K562 (cell line): ENCODE measurements around the gene TRIP12. TPM values are rescaled to one million over a fixed set of nuclear protein-coding genes. Genes with fewer than 3 reads are reported as not detected.
"Not testable (repeated sequence)": the region's sequence is repeated elsewhere in the genome, so short reads cannot be mapped to it uniquely, and the experiment has no call there.

Experiments used
- ATAC-seq: fragments of 200-7000 bp; cut with Tn5 transposase; 3 replicates; pipeline ENCODE4 v1.9.1; 2020; ENCODE audit warnings: moderate library complexity
- BruUV-seq: library from RNA; stranded (reverse); fragments of 400-500 nt; replicated peaks from 2 replicates; lab custom pipeline; 2021; lab: Mats Ljungman, UMichigan
- CTCF ChIA-PET: fragments of 300-600 bp; formaldehyde crosslinking; extraction: SDS; loops from one replicate; lab custom pipeline; 2021; ENCODE audit warnings: low intra/inter-chr PET ratio; lab: Yijun Ruan, JAX
- POLR2A ChIA-PET: fragments of 300-600, 350-650 bp; sonication (Branson Sonifier 250); formaldehyde crosslinking; extraction: SDS; loops from one replicate; lab custom pipeline; 2021; ENCODE audit warnings: antibody characterized with exemption, inconsistent platforms; lab: Yijun Ruan, JAX
- DNase-seq, 4 experiments: peaks; one replicate each; pipeline versions ENCODE4 v3.0.0 to v3.0.0-alpha.2; 2011 to 2018; ENCODE audit warnings: low spot score in 3 of 4, mixed read lengths in 3 of 4; ENCODE audit errors: extremely low read depth in 1 of 4
- FAIRE-seq: peaks from 2 replicates; lab custom pipeline; 2011; peaks lifted over from hg19 to GRCh38; lab: Jason Lieb, UNC
- H2AFZ ChIP-seq: 2 replicates; pipeline ENCODE4 v1.6.0; 2011; ENCODE audit warnings: low read depth, low read length, control low read depth, inconsistent platforms
- H3K27ac ChIP-seq: fragments of 200-600 bp; 3 replicates; pipeline ENCODE4 v1.8.0; 2011; ENCODE audit warnings: low read depth, mild to moderate bottlenecking, control low read depth, inconsistent platforms, low read length, moderate library complexity, mixed read lengths; ENCODE audit errors: extremely low read depth
- H3K27me3 ChIP-seq, 2 experiments: fragments of 300-600 bp in 1 of 2; 2 replicates in 1 of 2; 3 replicates in 1 of 2; pipeline versions ENCODE4 v1.6.0 to v1.8.0; 2011; ENCODE audit warnings: inconsistent platforms in 2 of 2, low read length in 2 of 2, mild to moderate bottlenecking in 1 of 2, mixed read lengths in 1 of 2, moderate library complexity in 1 of 2; ENCODE audit not compliant: control insufficient read depth in 2 of 2, insufficient read depth in 2 of 2
- H3K36me3 ChIP-seq: fragments of 300-600 bp; 3 replicates; pipeline ENCODE4 v1.8.0; 2011; ENCODE audit warnings: mild to moderate bottlenecking, low read length, inconsistent platforms; ENCODE audit not compliant: control insufficient read depth, insufficient read depth
- H3K4me1 ChIP-seq, 2 experiments: fragments of 200-600 bp in 1 of 2; replicated peaks in 1 of 2; 2 replicates in 1 of 2; 3 replicates in 1 of 2; pipeline versions ENCODE4 v1.5.1 to v1.8.0; 2011; ENCODE audit warnings: inconsistent platforms in 2 of 2, low read length in 2 of 2, mild to moderate bottlenecking in 1 of 2, mixed read lengths in 1 of 2, moderate library complexity in 1 of 2; ENCODE audit not compliant: control insufficient read depth in 2 of 2, insufficient read depth in 2 of 2
- H3K4me2 ChIP-seq: 2 replicates; pipeline ENCODE4 v1.6.1; 2011; ENCODE audit warnings: low read length, control low read depth, inconsistent platforms, mixed read lengths; ENCODE audit not compliant: insufficient read depth
- H3K4me3 ChIP-seq: fragments of 200-600 bp; sonication (generic), shearing (Covaris generic); 2 replicates; pipeline ENCODE4 v1.5.1; 2016; ENCODE audit warnings: control low read depth, inconsistent platforms
- H3K79me2 ChIP-seq: fragments of 200-600 bp; 3 replicates; pipeline ENCODE4 v1.8.0; 2011; ENCODE audit warnings: low read length, inconsistent platforms; ENCODE audit not compliant: control insufficient read depth, insufficient read depth
- H3K9ac ChIP-seq, 2 experiments: 2 replicates each; pipeline versions ENCODE4 v1.6.0 to v1.6.1; 2011; ENCODE audit warnings: low read depth in 2 of 2, low read length in 2 of 2, control low read depth in 1 of 2, inconsistent platforms in 1 of 2, mild to moderate bottlenecking in 1 of 2, mixed read lengths in 1 of 2; ENCODE audit not compliant: insufficient read depth in 1 of 2
- H3K9me1 ChIP-seq: one replicate; pipeline ENCODE4 v1.6.0; 2011; ENCODE audit warnings: inconsistent platforms, mild to moderate bottlenecking, low read length, moderate library complexity; ENCODE audit not compliant: control insufficient read depth, insufficient read depth
- H3K9me3 ChIP-seq: replicated peaks from 2 replicates; pipeline ENCODE4 v1.5.1; 2011; ENCODE audit warnings: low read depth, low read length, inconsistent platforms; ENCODE audit not compliant: control insufficient read depth, insufficient read depth
- H4K20me1 ChIP-seq: replicated peaks from 2 replicates; pipeline ENCODE4 v1.6.1; 2011; ENCODE audit warnings: low read length, inconsistent platforms, mixed read lengths; ENCODE audit not compliant: control insufficient read depth, insufficient read depth
- E2F8 ChIP-seq: fragments of 450-650 bp; IDR thresholded peaks from 2 replicates; pipeline ENCODE4 v1.7.1; 2018; ENCODE audit warnings: mild to moderate bottlenecking, low read depth; ENCODE audit not compliant: partially characterized antibody
- FOXM1 ChIP-seq, 2 experiments: fragments of 450-650 bp in 1 of 2; sonication (generic) in 1 of 2; formaldehyde crosslinking in 1 of 2; IDR thresholded peaks; 2 replicates each; pipeline versions ENCODE4 v1.6.1 to v1.9.0; 2017 to 2022; ENCODE audit warnings: low read depth in 2 of 2, mild to moderate bottlenecking in 2 of 2, missing genetic modification reagents in 1 of 2, moderate library complexity in 1 of 2
- HMGXB4 ChIP-seq: sonication (generic); formaldehyde crosslinking; IDR thresholded peaks from 2 replicates; pipeline ENCODE4 v1.8.1; 2023; ENCODE audit warnings: mild to moderate bottlenecking, missing genetic modification reagents
- MBD1 ChIP-seq: fragments of 250-450 bp; sonication (Bioruptor Pico); IDR thresholded peaks from 2 replicates; pipeline ENCODE4 v1.8.0; 2022; ENCODE audit warnings: inconsistent platforms
- TCF3 ChIP-seq: sonication (generic); formaldehyde crosslinking; IDR thresholded peaks from 2 replicates; pipeline ENCODE4 v1.4.0; 2020; ENCODE audit warnings: mild to moderate bottlenecking, missing genetic modification reagents
- THAP12 ChIP-seq: fragments of 250-450 bp; sonication (Bioruptor Pico); IDR thresholded peaks from 2 replicates; pipeline ENCODE4 v1.9.0; 2021; ENCODE audit warnings: mild to moderate bottlenecking, inconsistent platforms
- WGBS: fragments of 100-300 bp; shearing (Covaris generic); methylation state at CpG from one replicate; pipeline ENCODE4 v1.1.6; 2016; ENCODE audit warnings: low coverage, mixed read lengths; ENCODE audit not compliant: insufficient coverage; ENCODE audit errors: missing lambda C conversion rate; 5-methylcytosine and 5-hydroxymethylcytosine counted together
- in situ Hi-C: fragments of 300-500 bp; cut with MboI; formaldehyde crosslinking; loops from 4 replicates; pipeline ENCODE4 v1.15.0; 2018; ENCODE audit warnings: inconsistent platforms, mixed read lengths
- intact Hi-C: fragments of 100-400 bp; cut with micrococcal nuclease; formaldehyde crosslinking; loops from 2 replicates; pipeline ENCODE4 v1.14.2; 2022
- polyA plus RNA-seq, 8 experiments: library from polyadenylated mRNA; depleted of rRNA in 4 of 8; stranded (reverse) in 5 of 8; unstranded in 3 of 8; fragments of >200 nt; fragmentation: Nextera tagmentation in 2 of 8; fragmentation: Illumina TruSeq in 1 of 8; extraction: Ambion mirVana in 2 of 8; extraction: Trizol in 1 of 8; gene quantifications; 2 replicates each; pipeline versions ENCODE4 v1.2.1 to v1.2.3, GENCODE V29; 2011 to 2014; ENCODE audit warnings: inconsistent platforms in 1 of 8, missing spikeins in 1 of 8
- total RNA-seq, 7 experiments: library from RNA; depleted of rRNA in 6 of 7; stranded (reverse); fragments of >200 nt in 6 of 7; fragmentation: Illumina TruSeq in 2 of 7; extraction: Trizol in 2 of 7; gene quantifications; 2 replicates each; pipeline versions ENCODE4 v1.2.1 to v1.2.3, GENCODE V29; 2011 to 2021; ENCODE audit warnings: low replicate concordance in 1 of 7

TRIP12 gene
- total and polyA plus RNA-seq, 9 of the 15 experiments (the other 6 are each of a cell fraction or from before 2014, with no cell fraction given): 15.2 to 131 (median 80.1) TPM

- TF ChIP-seq THAP12 (no peak), HMGXB4 (CRISPR knock-in tag) (no peak), TCF3 (CRISPR knock-in tag) (no peak), FOXM1 (IDR thresholded peaks at IDR 0.05; ENCODE audit: low read depth) (no peak), FOXM1 (CRISPR knock-in tag; IDR thresholded peaks at IDR 0.05; ENCODE audit: low read depth) (no peak), MBD1 (CRISPR knock-in tag) (no peak), E2F8 (no peak)
Measured at GRCh38 chr2:229761663-229762062, 160.1 kb downstream of the TRIP12 start (continued).

GRCh38 chr2:229757462-229757861 lies 164.3 kb downstream of the TRIP12 start:
- intact Hi-C loops, CTCF ChIA-PET, H3K36me3 ChIP-seq, H3K4me2 ChIP-seq, H4K20me1 ChIP-seq, ATAC-seq, H3K4me3 ChIP-seq, DNase-seq, H3K9ac ChIP-seq, in situ Hi-C loops, H3K9me1 ChIP-seq, H3K9me3 ChIP-seq, H3K79me2 ChIP-seq, BruUV-seq, POLR2A ChIA-PET, H2AFZ ChIP-seq, FAIRE-seq, H3K4me1 ChIP-seq, H3K27me3 ChIP-seq, H3K27ac ChIP-seq: not testable (repeated sequence)
- 35% methylated on average over 7 of the region's 10 CpGs for WGBS
